Smooth muscle cell (in vitro differentiated cells): Measurements from ENCODE around the gene ATP2B3. TPM values are rescaled to one million over a fixed set of nuclear protein-coding genes. Genes with fewer than 3 reads are reported as not detected.

Experiments
- DNase-seq: peaks from one replicate; lab custom pipeline; 2025; ENCODE audit not compliant: unreplicated experiment; lab: John Stamatoyannopoulos, UW
- H2AFZ ChIP-seq: fragments of 200-600 bp; sonication (generic); 2 replicates; pipeline ENCODE4 v1.6.0; 2016; ENCODE audit warnings: antibody characterized with exemption, low read depth, mild to moderate bottlenecking
- H3F3A ChIP-seq: fragments of 200-600 bp; sonication (generic); 2 replicates; pipeline ENCODE4 v1.6.0; 2017; ENCODE audit warnings: antibody characterized with exemption, low read depth
- H3K27ac ChIP-seq: fragments of 200-600 bp; sonication (generic); 2 replicates; pipeline ENCODE4 v1.5.1; 2016; ENCODE audit warnings: low read depth, mild to moderate bottlenecking
- H3K27me3 ChIP-seq: fragments of 200-600 bp; sonication (generic); 2 replicates; pipeline ENCODE4 v1.6.1; 2016; ENCODE audit warnings: low read depth, mild to moderate bottlenecking
- H3K36me3 ChIP-seq: fragments of 200-600 bp; sonication (generic); 2 replicates; pipeline ENCODE4 v1.5.1; 2016; ENCODE audit warnings: low read depth
- H3K4me1 ChIP-seq: fragments of 200-600 bp; sonication (generic); 2 replicates; pipeline ENCODE4 v1.5.1; 2016; ENCODE audit warnings: low read depth
- H3K4me2 ChIP-seq: fragments of 200-600 bp; sonication (generic); 2 replicates; pipeline ENCODE4 v1.6.0; 2016; ENCODE audit warnings: mild to moderate bottlenecking
- H3K4me3 ChIP-seq: fragments of 200-600 bp; sonication (generic); 2 replicates; pipeline ENCODE4 v1.5.1; 2016; ENCODE audit warnings: mild to moderate bottlenecking
- H3K79me2 ChIP-seq: fragments of 200-600 bp; sonication (generic); 2 replicates; pipeline ENCODE4 v1.6.0; 2016; ENCODE audit warnings: low read depth, mild to moderate bottlenecking
- H3K9ac ChIP-seq: fragments of 200-600 bp; sonication (generic); 2 replicates; pipeline ENCODE4 v1.6.0; 2016; ENCODE audit warnings: low read depth
- H3K9me3 ChIP-seq: fragments of 200-600 bp; sonication (generic); replicated peaks from 2 replicates; pipeline ENCODE4 v1.5.1; 2016; ENCODE audit warnings: low read depth
- H4K20me1 ChIP-seq: fragments of 200-600 bp; sonication (generic); 2 replicates; pipeline ENCODE4 v1.6.0; 2016; ENCODE audit warnings: low read depth
- WGBS: methylation state at CpG from one replicate; pipeline ENCODE4 v1.1.7; 2016; ENCODE audit warnings: low lambda C conversion rate; 5-methylcytosine and 5-hydroxymethylcytosine counted together
- polyA plus RNA-seq: library from polyadenylated mRNA; unstranded; fragments of >200 nt; fragmentation: Nextera tagmentation; extraction: Ambion mirVana; gene quantifications from 2 replicates; pipeline ENCODE4 v1.2.1, GENCODE V29; 2016
- total RNA-seq: library from RNA; depleted of rRNA; stranded (reverse); fragments of >200 nt; gene quantifications from 2 replicates; pipeline ENCODE4 v1.2.3, GENCODE V29; 2014
- TF ChIP-seq, protein P1 (sequence below): fragments of 200-600 bp; sonication (generic); IDR thresholded peaks from 2 replicates; pipeline ENCODE4 v1.5.1; 2017; ENCODE audit warnings: borderline replicate concordance, mild to moderate bottlenecking, antibody characterized with exemption; ENCODE audit not compliant: insufficient read depth, poor library complexity, severe bottlenecking

Gene ATP2B3
- total and polyA plus RNA-seq, 2 experiments from 2014 or later: 0.05 to 0.22 TPM

GRCh38 chrX:153525451-153525850 is 8.0 kb downstream of the ATP2B3 start:
- Histone ChIP-seq H2AFZ (no peak overlapping the region), H3K27me3 (no peaks in the 10 kb centered on the region), H4K20me1 (no peaks in the 10 kb centered on the region), H3K9ac (no peak overlapping the region), H3K36me3 (no peaks in the 10 kb centered on the region), H3F3A (no peaks in the 10 kb centered on the region), H3K9me3 (no peaks in the 10 kb centered on the region), H3K4me3 (no peak overlapping the region), H3K27ac (no peak overlapping the region), H3K79me2 (no peaks in the 10 kb centered on the region), H3K4me2 (no peak overlapping the region), H3K4me1 (no peaks in the 10 kb centered on the region)
- DNase-seq: no peak
- 84% methylated on average over 6 of the region's 6 CpGs for WGBS
- TF ChIP-seq, protein P1, sequence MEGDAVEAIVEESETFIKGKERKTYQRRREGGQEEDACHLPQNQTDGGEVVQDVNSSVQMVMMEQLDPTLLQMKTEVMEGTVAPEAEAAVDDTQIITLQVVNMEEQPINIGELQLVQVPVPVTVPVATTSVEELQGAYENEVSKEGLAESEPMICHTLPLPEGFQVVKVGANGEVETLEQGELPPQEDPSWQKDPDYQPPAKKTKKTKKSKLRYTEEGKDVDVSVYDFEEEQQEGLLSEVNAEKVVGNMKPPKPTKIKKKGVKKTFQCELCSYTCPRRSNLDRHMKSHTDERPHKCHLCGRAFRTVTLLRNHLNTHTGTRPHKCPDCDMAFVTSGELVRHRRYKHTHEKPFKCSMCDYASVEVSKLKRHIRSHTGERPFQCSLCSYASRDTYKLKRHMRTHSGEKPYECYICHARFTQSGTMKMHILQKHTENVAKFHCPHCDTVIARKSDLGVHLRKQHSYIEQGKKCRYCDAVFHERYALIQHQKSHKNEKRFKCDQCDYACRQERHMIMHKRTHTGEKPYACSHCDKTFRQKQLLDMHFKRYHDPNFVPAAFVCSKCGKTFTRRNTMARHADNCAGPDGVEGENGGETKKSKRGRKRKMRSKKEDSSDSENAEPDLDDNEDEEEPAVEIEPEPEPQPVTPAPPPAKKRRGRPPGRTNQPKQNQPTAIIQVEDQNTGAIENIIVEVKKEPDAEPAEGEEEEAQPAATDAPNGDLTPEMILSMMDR: no peak

- DNase-seq: no peak
- Histone ChIP-seq H3K4me3 (no peak overlapping the region), H4K20me1 (no peaks in the 10 kb centered on the region), H3K79me2 (no peaks in the 10 kb centered on the region), H3K27me3 (no peaks in the 10 kb centered on the region), H3K9ac (no peak overlapping the region), H2AFZ (no peak overlapping the region), H3K4me1 (no peaks in the 10 kb centered on the region), H3K4me2 (no peak overlapping the region), H3K9me3 (no peaks in the 10 kb centered on the region), H3F3A (no peaks in the 10 kb centered on the region), H3K27ac (no peak overlapping the region), H3K36me3 (no peaks in the 10 kb centered on the region)
- TF ChIP-seq, protein P1: no peak
- 76% methylated on average over 4 of the region's 7 CpGs for WGBS
Measured at GRCh38 chrX:153526042-153526441, 8.6 kb downstream of the ATP2B3 start.

DNA sequence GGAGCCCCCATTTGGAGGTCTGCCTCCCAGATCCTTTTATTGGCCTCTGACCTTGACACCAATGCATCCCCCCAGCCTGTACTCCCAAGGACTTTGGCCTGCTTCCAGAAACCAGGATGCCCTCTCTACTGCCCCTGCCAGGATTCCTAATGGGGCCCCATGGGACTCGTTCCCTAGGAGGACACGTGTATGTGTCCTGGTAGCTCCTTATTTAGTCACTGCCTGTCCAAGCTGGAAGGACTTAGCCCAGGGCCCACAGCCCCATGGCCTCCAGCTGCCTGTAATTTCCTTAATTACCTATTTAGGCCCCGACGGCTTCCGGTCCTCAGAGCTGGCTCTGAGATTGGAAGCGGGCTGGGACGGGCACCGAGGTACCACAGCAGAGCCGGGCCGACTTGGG is 9.4 kb downstream of the ATP2B3 start:
- H3K27me3 ChIP-seq: no peaks in the 10 kb centered on the region
- no peak overlapping the region for H3K9ac ChIP-seq
- H3K27ac ChIP-seq: no peak overlapping the region
- no peak overlapping the region for H2AFZ ChIP-seq
- no peak for DNase-seq
- WGBS: 76% methylated on average over 10 of the region's 10 CpGs
- TF ChIP-seq, protein P1: no peak
- no peaks in the 10 kb centered on the region for H3K36me3 ChIP-seq
- H3K4me1 ChIP-seq: no peaks in the 10 kb centered on the region
- no peaks in the 10 kb centered on the region for H3K9me3 ChIP-seq
- no peaks in the 10 kb centered on the region for H3F3A ChIP-seq
- H3K4me2 ChIP-seq: no peak overlapping the region
- no peaks in the 10 kb centered on the region for H3K79me2 ChIP-seq
- no peaks in the 10 kb centered on the region for H4K20me1 ChIP-seq
- H3K4me3 ChIP-seq: no peak overlapping the region

DNA sequence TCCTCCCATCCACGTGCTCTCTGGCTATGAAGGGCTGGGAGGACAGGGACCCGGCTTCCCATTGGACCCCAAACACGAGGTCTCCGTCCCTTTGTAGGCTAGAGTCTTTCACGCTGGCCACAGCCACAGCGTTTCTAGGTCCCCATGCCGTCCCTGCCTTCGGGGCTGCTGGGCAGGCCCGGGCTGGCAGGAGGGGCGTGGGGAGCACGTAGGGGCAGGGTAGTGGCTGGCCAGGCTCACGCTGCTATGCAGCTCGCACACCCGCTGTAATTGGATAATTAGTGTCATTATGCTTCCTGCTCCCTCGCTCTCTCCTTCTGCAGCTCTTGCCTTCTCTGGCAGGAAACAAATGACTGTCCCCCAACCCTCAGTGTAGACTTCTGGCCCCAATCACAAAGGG is 9.8 kb downstream of the ATP2B3 start:
- no peak overlapping the region for H3K4me2 ChIP-seq
- H3K9ac ChIP-seq: no peak overlapping the region
- WGBS: 85% methylated on average over 13 of the region's 15 CpGs
- no peaks in the 10 kb centered on the region for H4K20me1 ChIP-seq
- no peaks in the 10 kb centered on the region for H3K9me3 ChIP-seq
- TF ChIP-seq, protein P1: no peak
- no peak overlapping the region for H3K4me3 ChIP-seq
- H3F3A ChIP-seq: no peaks in the 10 kb centered on the region
- H3K36me3 ChIP-seq: no peaks in the 10 kb centered on the region
- H2AFZ ChIP-seq: no peak overlapping the region
- H3K79me2 ChIP-seq: no peaks in the 10 kb centered on the region
- DNase-seq: no peak
- H3K27ac ChIP-seq: no peak overlapping the region
- H3K4me1 ChIP-seq: no peaks in the 10 kb centered on the region
- H3K27me3 ChIP-seq: no peaks in the 10 kb centered on the region
